ENCODE results near the gene FXN. TPM values are rescaled to one million over a fixed set of nuclear protein-coding genes. Genes with fewer than 3 reads are reported as not detected.

Gene FXN
- total RNA-seq, 1 donor from 2014 or later = 45.4 TPM

- DNase-seq = no peak
- Mint-ChIP-seq H3K9me3 (no peaks in the 10 kb centered on the region), H3K36me3 (ENCODE audit: low read depth) (no peaks in the 10 kb centered on the region), H3K27ac (no peak overlapping the region), H3K4me1 (no peaks in the 10 kb centered on the region), H3K4me3 (no peak overlapping the region), H3K27me3 (no peaks in the 10 kb centered on the region)
- intact Hi-C loops (cut with micrococcal nuclease) = no loop called here
These were observed 100.6 kb downstream of the FXN start for GRCh38 chr9:69136185-69136584.

GRCh38 chr9:69136779-69137178, 101.2 kb downstream of the FXN start:
- no peak for DNase-seq
- H3K36me3 Mint-ChIP-seq (ENCODE audit: low read depth) = no peaks in the 10 kb centered on the region
- no peaks in the 10 kb centered on the region for H3K9me3 Mint-ChIP-seq
- H3K27me3 Mint-ChIP-seq = no peaks in the 10 kb centered on the region
- H3K4me3 Mint-ChIP-seq = no peak overlapping the region
- intact Hi-C loops (cut with micrococcal nuclease) = no loop called here
- no peak overlapping the region for H3K27ac Mint-ChIP-seq
- no peaks in the 10 kb centered on the region for H3K4me1 Mint-ChIP-seq

- H3K4me1 Mint-ChIP-seq = no peaks in the 10 kb centered on the region
- no peak overlapping the region for H3K27ac Mint-ChIP-seq
- H3K9me3 Mint-ChIP-seq = no peaks in the 10 kb centered on the region
- no peaks in the 10 kb centered on the region for H3K36me3 Mint-ChIP-seq (ENCODE audit: low read depth)
- H3K4me3 Mint-ChIP-seq = no peak overlapping the region
- intact Hi-C loops (cut with micrococcal nuclease) = no loop called here
- no peaks in the 10 kb centered on the region for H3K27me3 Mint-ChIP-seq
- no peak for DNase-seq
These were observed 101.8 kb downstream of the FXN start for GRCh38 chr9:69137311-69137710.

- Mint-ChIP-seq H3K27me3 (peaks cover 5% of the 10 kb centered on the region), H3K4me1 (no peaks in the 10 kb centered on the region), H3K27ac (no peak overlapping the region), H3K36me3 (ENCODE audit: low read depth) (no peaks in the 10 kb centered on the region), H3K9me3 (no peaks in the 10 kb centered on the region), H3K4me3 (no peak overlapping the region)
- intact Hi-C loops (cut with micrococcal nuclease) = no loop called here
- DNase-seq = no peak
These were observed 104.0 kb downstream of the FXN start for GRCh38 chr9:69139596-69139995.

GRCh38 chr9:69140123-69140735, 104.7 kb downstream of the FXN start:
- no peaks in the 10 kb centered on the region for H3K4me1 Mint-ChIP-seq
- no peak for DNase-seq
- intact Hi-C loops (cut with micrococcal nuclease) = no loop called here
- H3K27me3 Mint-ChIP-seq = peaks cover 7% of the 10 kb centered on the region
- no peak overlapping the region for H3K4me3 Mint-ChIP-seq
- H3K9me3 Mint-ChIP-seq = no peaks in the 10 kb centered on the region
- no peak overlapping the region for H3K27ac Mint-ChIP-seq
- no peaks in the 10 kb centered on the region for H3K36me3 Mint-ChIP-seq (ENCODE audit: low read depth)

- no peak overlapping the region for H3K27ac Mint-ChIP-seq
- no peak overlapping the region for H3K4me3 Mint-ChIP-seq
- DNase-seq = no peak
- H3K9me3 Mint-ChIP-seq = no peaks in the 10 kb centered on the region
- intact Hi-C loops (cut with micrococcal nuclease) = no loop called here
- no peaks in the 10 kb centered on the region for H3K4me1 Mint-ChIP-seq
- no peaks in the 10 kb centered on the region for H3K36me3 Mint-ChIP-seq (ENCODE audit: low read depth)
- peaks cover 7% of the 10 kb centered on the region for H3K27me3 Mint-ChIP-seq
These were observed 106.3 kb downstream of the FXN start for GRCh38 chr9:69141851-69142250.

GRCh38 chr9:69143291-69143690, 107.7 kb downstream of the FXN start:
- no peaks in the 10 kb centered on the region for H3K9me3 Mint-ChIP-seq
- no peak for DNase-seq
- peaks cover 7% of the 10 kb centered on the region for H3K27me3 Mint-ChIP-seq
- no peak overlapping the region for H3K27ac Mint-ChIP-seq
- H3K4me1 Mint-ChIP-seq = no peaks in the 10 kb centered on the region
- H3K36me3 Mint-ChIP-seq (ENCODE audit: low read depth) = no peaks in the 10 kb centered on the region
- intact Hi-C loops (cut with micrococcal nuclease) = no loop called here
- H3K4me3 Mint-ChIP-seq = no peak overlapping the region

GRCh38 chr9:69145144-69145715, 109.7 kb downstream of the FXN start:
- Mint-ChIP-seq H3K4me3 (no peak overlapping the region), H3K27me3 (peaks cover 7% of the 10 kb centered on the region), H3K9me3 (no peaks in the 10 kb centered on the region), H3K27ac (no peak overlapping the region), H3K4me1 (no peaks in the 10 kb centered on the region), H3K36me3 (ENCODE audit: low read depth) (no peaks in the 10 kb centered on the region)
- intact Hi-C loops (cut with micrococcal nuclease) = no loop called here
- DNase-seq = no peak

- Mint-ChIP-seq H3K27ac (no peak overlapping the region), H3K36me3 (ENCODE audit: low read depth) (no peaks in the 10 kb centered on the region), H3K9me3 (no peaks in the 10 kb centered on the region), H3K4me3 (no peak overlapping the region), H3K27me3 (peaks cover 7% of the 10 kb centered on the region), H3K4me1 (no peaks in the 10 kb centered on the region)
- intact Hi-C loops (cut with micrococcal nuclease) = no loop called here
- DNase-seq = no peak
These were observed 111.7 kb downstream of the FXN start for GRCh38 chr9:69147041-69147834.

- intact Hi-C loops (cut with micrococcal nuclease) = no loop called here
- H3K4me1 Mint-ChIP-seq = no peaks in the 10 kb centered on the region
- H3K9me3 Mint-ChIP-seq = no peaks in the 10 kb centered on the region
- H3K27ac Mint-ChIP-seq = no peak overlapping the region
- no peak for DNase-seq
- H3K4me3 Mint-ChIP-seq = no peak overlapping the region
- no peaks in the 10 kb centered on the region for H3K36me3 Mint-ChIP-seq (ENCODE audit: low read depth)
- H3K27me3 Mint-ChIP-seq = peaks cover 2% of the 10 kb centered on the region
These were observed 113.8 kb downstream of the FXN start for GRCh38 chr9:69149321-69149807.

Other genes starting within 250 kb of the FXN start
- gene PRKACG, start 21.6 kb upstream of the FXN start, total RNA-seq = not detected in 2 replicates
- 18.0 and 19.4 TPM in 2 replicates for gene TJP2, start 138.5 kb downstream of the FXN start, total RNA-seq

Data from activated CD4-positive, alpha-beta T cell treated with anti-CD3 and anti-CD28 coated beads, Interleukin-2, amount 10 ng/mL, durations not matched to agents 24 days and 14 days (primary cell).